Large intestine (tissue), 3 donors: ENCODE measurements around the gene ZNF155. TPM values are rescaled to one million over a fixed set of nuclear protein-coding genes. Genes with fewer than 3 reads are reported as not detected.

ENCODE experiments used
- DNase-seq, 2 donors: peaks; one replicate each; pipeline versions ENCODE4 v3.0.0 to v3.0.0-alpha.2; 2013
- H3K27ac ChIP-seq: one replicate; pipeline ENCODE4 v1.5.1; 2013; ENCODE audit warnings: low read length
- H3K27me3 ChIP-seq: 2 replicates; pipeline ENCODE4 v1.6.1; 2013; ENCODE audit warnings: low read length; ENCODE audit not compliant: control insufficient read depth, insufficient read depth
- H3K36me3 ChIP-seq: 2 replicates; pipeline ENCODE4 v1.6.1; 2013; ENCODE audit warnings: low read length; ENCODE audit not compliant: control insufficient read depth, insufficient read depth
- H3K4me1 ChIP-seq: one replicate; pipeline ENCODE4 v1.6.1; 2013; ENCODE audit warnings: low read length; ENCODE audit not compliant: control insufficient read depth, insufficient read depth
- H3K4me3 ChIP-seq: one replicate; pipeline ENCODE4 v1.5.1; 2013; ENCODE audit warnings: low read length
- H3K9me3 ChIP-seq: one replicate; pipeline ENCODE4 v1.6.1; 2013; ENCODE audit warnings: mild to moderate bottlenecking, low read depth, low read length, moderate library complexity; ENCODE audit not compliant: control insufficient read depth
- WGBS: methylation state at CpG from one replicate; pipeline ENCODE4 v1.1.5; 2013; ENCODE audit warnings: low lambda C conversion rate; ENCODE audit not compliant: insufficient coverage; 5-methylcytosine and 5-hydroxymethylcytosine counted together
- polyA plus RNA-seq: library from polyadenylated mRNA; unstranded; fragments of 120-200 nt; gene quantifications from one replicate; pipeline ENCODE4 v1.2.1, GENCODE V29; 2013

ZNF155 gene
- polyA plus RNA-seq, 1 donor: 7.7 TPM

DNA sequence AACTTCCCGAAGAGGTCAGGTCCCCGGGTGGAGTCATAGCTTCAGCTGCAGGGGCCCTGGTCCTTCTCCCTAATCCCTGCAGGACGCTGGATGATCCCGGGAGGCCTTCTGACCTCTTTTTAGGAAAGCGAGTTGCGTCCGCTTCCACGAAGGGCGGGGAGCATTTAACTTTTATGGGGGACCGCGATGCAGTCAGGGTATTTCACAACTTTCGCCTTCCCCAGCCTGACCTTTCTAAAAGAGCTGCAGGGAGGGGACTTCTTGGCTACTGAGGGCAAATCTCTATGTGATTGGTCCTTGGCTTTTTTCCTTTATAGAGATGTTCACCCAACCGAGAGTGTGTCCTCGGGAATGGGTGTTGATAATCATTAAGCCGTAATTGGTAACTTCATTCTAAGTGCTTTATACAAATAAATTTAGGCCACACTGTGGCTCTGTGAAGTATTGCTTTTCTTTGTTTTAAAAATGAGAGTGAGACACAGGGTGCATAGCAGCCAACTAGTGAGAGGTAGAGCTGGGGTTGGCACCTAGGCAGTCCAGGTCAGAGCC is 19.5 kb downstream of the ZNF155 start:
- Histone ChIP-seq H3K36me3 (peaks cover 14% of the 10 kb centered on the region), H3K4me3 (peak overlapping the region; percentile 81), H3K27me3 (no peaks in the 10 kb centered on the region), H3K9me3 (no peaks in the 10 kb centered on the region), H3K4me1 (peaks cover 3% of the 10 kb centered on the region), H3K27ac (peak overlapping the region; percentile 78)
- peak in 1 of 2 donors; percentile 46 for DNase-seq
- WGBS: no CpG with 5 or more reads among the region's 15 CpGs

DNA sequence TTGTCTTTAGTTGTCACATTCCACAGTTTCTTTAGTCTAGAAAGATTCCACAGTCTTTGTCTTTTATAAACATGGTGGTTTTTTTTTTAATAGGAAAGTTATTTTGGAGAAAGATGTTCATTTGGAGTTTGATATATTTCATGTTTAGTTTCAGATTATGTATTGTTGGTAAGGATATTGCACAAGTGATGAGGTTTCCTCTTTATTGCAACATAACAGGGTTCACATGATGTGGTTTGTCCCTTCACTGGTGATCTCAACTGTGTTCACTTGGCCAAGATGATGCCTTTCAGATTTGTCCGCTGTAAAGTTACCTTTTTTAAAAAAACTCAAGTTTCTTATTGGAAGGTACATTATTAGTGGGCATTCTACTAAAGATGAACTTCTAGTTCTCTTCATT is 22.0 kb downstream of the ZNF155 start:
- DNase-seq: no peak
- Histone ChIP-seq H3K27ac (no peak overlapping the region), H3K4me3 (no peak overlapping the region), H3K36me3 (peaks cover 37% of the 10 kb centered on the region), H3K27me3 (no peaks in the 10 kb centered on the region), H3K4me1 (peaks cover 3% of the 10 kb centered on the region), H3K9me3 (peaks cover 10% of the 10 kb centered on the region)
- WGBS: no CpG with 5 or more reads among the region's 1 CpG

DNA sequence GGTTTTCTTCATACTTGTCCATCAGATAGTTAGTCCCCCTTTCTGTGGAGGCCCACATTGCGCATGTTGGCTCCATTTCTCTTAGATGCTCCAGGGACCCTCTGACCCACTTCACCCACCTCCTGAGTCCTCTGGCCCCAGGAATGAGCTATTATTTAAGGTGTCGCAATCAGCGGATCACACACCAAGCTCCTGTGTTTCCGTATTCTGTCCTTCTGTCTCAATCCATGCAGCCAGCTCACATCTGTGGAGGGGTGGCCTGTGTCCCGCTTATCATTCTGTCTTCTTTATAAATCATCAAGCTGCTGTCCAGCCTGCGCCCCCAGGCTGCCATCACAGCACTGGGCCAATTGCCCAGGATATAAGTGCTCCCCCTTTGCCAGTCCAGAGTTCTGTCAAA is 23.5 kb downstream of the ZNF155 start:
- H3K36me3 ChIP-seq: peaks cover 45% of the 10 kb centered on the region

DNA sequence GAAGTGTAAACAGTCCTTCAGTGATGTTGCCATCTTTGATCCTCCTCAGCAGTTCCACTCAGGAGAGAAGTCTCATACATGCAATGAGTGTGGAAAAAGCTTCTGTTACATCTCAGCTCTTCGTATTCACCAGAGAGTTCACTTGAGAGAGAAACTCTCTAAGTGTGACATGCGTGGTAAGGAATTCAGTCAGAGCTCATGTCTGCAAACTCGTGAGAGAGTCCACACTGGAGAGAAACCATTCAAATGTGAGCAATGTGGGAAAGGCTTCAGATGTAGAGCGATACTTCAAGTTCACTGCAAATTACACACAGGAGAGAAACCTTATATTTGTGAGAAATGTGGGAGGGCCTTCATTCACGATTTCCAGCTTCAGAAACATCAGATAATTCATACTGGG is 26.5 kb downstream of the ZNF155 start:
- Histone ChIP-seq H3K27ac (no peak overlapping the region), H3K36me3 (peaks cover 45% of the 10 kb centered on the region), H3K4me1 (no peaks in the 10 kb centered on the region), H3K4me3 (no peak overlapping the region), H3K9me3 (peaks cover 12% of the 10 kb centered on the region), H3K27me3 (no peaks in the 10 kb centered on the region)
- DNase-seq: no peak
- WGBS: no CpG with 5 or more reads among the region's 5 CpGs

More for the DNA sequence above, 23.5 kb downstream of the ZNF155 start:
- Histone ChIP-seq H3K4me1 (peaks cover 3% of the 10 kb centered on the region), H3K9me3 (peaks cover 12% of the 10 kb centered on the region), H3K27me3 (no peaks in the 10 kb centered on the region), H3K27ac (no peak overlapping the region), H3K4me3 (no peak overlapping the region)
- DNase-seq: no peak
- no CpG with 5 or more reads among the region's 6 CpGs for WGBS

DNA sequence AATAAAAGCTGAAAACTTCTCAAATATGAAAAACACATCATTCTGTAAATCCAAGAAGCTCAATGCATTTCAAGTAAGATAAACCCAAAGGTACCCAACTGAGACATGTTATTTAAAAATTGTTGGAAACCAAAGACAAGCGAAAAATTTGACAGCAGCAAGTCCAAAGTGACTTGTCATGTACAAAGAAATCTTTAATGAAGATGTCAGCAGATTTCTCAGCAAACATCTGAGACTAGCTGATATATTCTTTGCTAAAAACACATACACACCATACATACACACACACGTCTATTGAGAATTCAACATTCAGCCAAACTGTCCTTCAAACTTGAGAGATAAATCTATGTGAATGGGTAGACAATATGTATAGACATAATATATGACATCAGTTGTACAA is 35.5 kb downstream of the ZNF155 start:
- no peaks in the 10 kb centered on the region for H3K4me1 ChIP-seq

DNA sequence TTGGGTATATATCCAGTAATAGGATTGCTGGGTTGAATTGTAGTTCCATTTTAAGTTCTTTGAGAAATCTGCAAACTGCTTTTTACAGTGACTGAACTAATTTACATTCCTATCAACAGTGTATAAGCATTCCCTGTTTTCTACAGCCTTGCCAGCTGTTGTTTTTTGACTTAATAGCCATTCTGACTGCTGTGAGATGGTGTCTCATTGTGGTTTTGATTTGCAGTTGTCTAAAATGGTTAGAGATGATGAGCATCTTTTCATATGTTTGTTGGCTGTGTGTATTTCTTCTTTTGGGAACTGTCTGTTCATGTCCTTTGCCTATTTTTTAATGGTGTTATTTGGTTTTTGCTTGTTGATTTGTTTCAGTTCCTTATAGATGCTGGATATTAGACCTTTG is 37.2 kb downstream of the ZNF155 start:
- no peaks in the 10 kb centered on the region for H3K36me3 ChIP-seq
- no peaks in the 10 kb centered on the region for H3K4me1 ChIP-seq
- DNase-seq: no peak

More for the DNA sequence above, 35.5 kb downstream of the ZNF155 start:
- H3K27me3 ChIP-seq: no peaks in the 10 kb centered on the region
- H3K9me3 ChIP-seq: no peaks in the 10 kb centered on the region
- no peaks in the 10 kb centered on the region for H3K36me3 ChIP-seq
- no peak for DNase-seq
- H3K4me3 ChIP-seq: no peak overlapping the region
- WGBS: 20% methylated on average over 1 of the region's 2 CpGs
- H3K27ac ChIP-seq: no peak overlapping the region

DNA sequence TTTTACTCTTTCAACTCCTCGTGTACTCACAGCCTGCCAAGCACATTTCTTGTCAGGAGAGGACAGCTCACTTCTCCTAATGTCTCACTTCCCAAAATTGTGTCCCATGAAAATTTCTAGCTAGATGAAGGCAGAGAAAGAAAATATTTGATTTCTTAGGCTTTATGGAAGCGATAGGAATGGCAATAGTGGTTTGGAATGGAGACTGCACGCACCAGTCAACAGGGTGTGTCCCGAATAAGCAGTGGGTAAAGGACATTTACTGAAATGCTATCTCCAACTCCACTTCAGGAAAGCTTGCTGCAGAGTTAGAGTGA is 40.9 kb downstream of the ZNF155 start:
- H3K4me1 ChIP-seq: no peaks in the 10 kb centered on the region
- no peaks in the 10 kb centered on the region for H3K27me3 ChIP-seq
- peak overlapping the region; percentile 86 for H3K4me3 ChIP-seq
- no peak overlapping the region for H3K27ac ChIP-seq
- peaks cover 26% of the 10 kb centered on the region for H3K36me3 ChIP-seq
- 63% methylated on average over 1 of the region's 4 CpGs for WGBS
- H3K9me3 ChIP-seq: peaks cover 4% of the 10 kb centered on the region
- no peak for DNase-seq

More for the DNA sequence above, 37.2 kb downstream of the ZNF155 start:
- Histone ChIP-seq H3K27ac (no peak overlapping the region), H3K4me3 (no peak overlapping the region), H3K27me3 (no peaks in the 10 kb centered on the region), H3K9me3 (no peaks in the 10 kb centered on the region)

DNA sequence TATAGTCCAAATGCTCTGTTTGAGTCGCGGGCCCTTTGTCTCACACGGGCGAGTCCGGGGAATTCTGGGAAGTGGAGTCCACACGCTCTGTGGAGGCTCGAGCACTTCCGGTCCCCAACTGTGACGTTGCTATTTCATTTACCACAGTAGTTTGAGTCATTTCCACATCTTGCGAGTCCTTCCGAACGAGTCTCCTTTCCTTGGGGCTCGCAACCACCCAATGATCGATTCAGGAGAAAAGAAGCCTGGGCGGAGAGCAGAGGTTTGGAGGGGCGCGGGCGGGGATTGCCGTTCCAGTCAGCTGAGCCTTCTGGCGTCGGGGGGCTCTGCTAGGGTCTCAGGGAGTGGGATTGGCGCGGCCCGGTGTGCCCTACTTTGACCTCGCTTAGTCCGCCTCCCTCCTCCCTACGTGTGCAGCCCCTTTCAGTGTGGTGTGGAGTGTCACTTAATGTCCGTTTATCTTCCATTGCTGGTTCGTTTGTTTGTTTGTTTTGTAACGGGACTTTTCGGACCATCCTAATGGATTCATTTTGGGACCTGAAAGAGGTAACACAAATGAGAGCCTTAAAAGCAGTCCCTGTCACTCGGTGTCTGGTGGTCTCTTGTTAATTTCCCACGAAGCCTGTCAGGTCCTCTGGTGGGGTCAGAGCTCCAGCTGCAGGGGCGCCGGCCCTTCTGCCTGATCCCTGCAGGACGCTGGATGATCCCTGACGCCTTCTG is 41.4 kb downstream of the ZNF155 start, which contains the start of gene ZNF222:
ZNF222 (plus strand) TSS at position 163 of the 720 bp plus-strand sequence; CDS start at position 221, 58 bp downstream.
- Histone ChIP-seq H3K27ac (peak within 1 kb of the TSS; percentile 32), H3K9me3 (peaks cover 4% of the 10 kb centered on the region), H3K27me3 (no peaks in the 10 kb centered on the region), H3K4me1 (no peaks in the 10 kb centered on the region), H3K36me3 (peaks cover 30% of the 10 kb centered on the region), H3K4me3 (peak within 1 kb of the TSS; percentile 86)
- peak; percentile 80 to 89 for DNase-seq
- WGBS: 0% methylated on average over 2 of the region's 37 CpGs

DNA sequence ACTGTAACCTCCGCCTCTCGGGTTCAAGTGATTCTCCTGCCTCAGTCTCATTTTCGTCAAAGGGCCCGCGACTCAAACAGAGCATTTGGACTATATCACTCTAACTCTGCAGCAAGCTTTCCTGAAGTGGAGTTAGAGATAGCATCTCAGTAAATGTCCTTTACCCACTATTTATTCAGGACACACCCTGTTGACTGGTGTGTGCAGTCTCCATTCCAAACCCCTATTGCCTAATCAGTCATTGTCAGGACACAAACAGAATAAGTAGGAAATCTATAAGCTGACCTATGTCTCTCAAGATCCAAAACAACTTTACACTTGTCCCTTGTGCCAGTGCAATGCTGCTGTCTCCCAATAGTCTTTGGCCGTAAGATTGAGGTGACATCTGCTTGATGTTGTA is 42.6 kb downstream of the ZNF155 start:
- WGBS: no CpG with 5 or more reads among the region's 6 CpGs
- Histone ChIP-seq H3K4me3 (no peak overlapping the region), H3K4me1 (no peaks in the 10 kb centered on the region), H3K27ac (no peak overlapping the region), H3K36me3 (peaks cover 37% of the 10 kb centered on the region), H3K9me3 (peaks cover 9% of the 10 kb centered on the region), H3K27me3 (no peaks in the 10 kb centered on the region)
- DNase-seq: no peak

DNA sequence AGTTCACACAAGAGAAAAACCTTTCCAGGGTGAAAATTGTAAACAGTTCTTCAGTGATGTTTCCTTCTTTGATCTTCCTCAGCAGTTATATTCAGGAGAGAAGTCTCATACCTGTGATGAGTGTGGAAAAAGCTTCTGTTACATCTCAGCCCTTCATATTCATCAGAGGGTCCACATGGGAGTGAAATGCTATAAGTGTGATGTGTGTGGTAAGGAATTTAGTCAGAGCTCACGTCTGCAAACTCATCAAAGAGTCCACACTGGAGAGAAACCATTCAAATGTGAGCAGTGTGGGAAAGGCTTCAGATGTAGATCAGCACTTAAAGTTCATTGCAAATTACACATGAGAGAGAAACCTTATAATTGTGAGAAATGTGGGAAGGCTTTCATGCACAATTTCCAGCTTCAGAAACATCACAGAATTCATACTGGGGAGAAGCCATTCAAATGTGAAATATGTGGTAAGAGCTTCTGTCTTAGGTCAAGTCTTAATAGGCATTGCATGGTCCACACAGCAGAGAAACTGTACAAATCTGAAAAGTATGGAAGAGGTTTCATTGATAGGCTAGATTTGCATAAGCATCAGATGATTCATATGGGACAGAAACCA is 48.1 kb downstream of the ZNF155 start:
- Histone ChIP-seq H3K9me3 (peaks cover 24% of the 10 kb centered on the region), H3K27ac (no peak overlapping the region), H3K4me3 (no peak overlapping the region), H3K36me3 (peaks cover 42% of the 10 kb centered on the region), H3K27me3 (no peaks in the 10 kb centered on the region), H3K4me1 (no peaks in the 10 kb centered on the region)
- no CpG with 5 or more reads among the region's 1 CpG for WGBS
- DNase-seq: no peak
